CD8-positive, alpha-beta memory T cell (primary cell): ENCODE data around the gene CDKL2. TPM values are rescaled to one million over a fixed set of nuclear protein-coding genes. Genes with fewer than 3 reads are reported as not detected.
A peak's percentile ranks its signal among the peaks of the same experiment; 100 is the strongest.

Experiments
- CTCF ChIA-PET: fragments of 350-600 bp; sonication (Branson Sonifier 250); formaldehyde crosslinking; loops from one replicate; lab custom pipeline; 2021; ENCODE audit warnings: antibody characterized with exemption; lab: Charles Lee
- POLR2A ChIA-PET: fragments of 350-600 bp; sonication (Branson Sonifier 250); formaldehyde crosslinking; loops from one replicate; lab custom pipeline; 2021; ENCODE audit warnings: antibody characterized with exemption; lab: Charles Lee
- DNase-seq, 5 donors: peaks; one replicate each; pipeline versions ENCODE4 v3.0.0 to v3.0.0-alpha.2; 2020 to 2022; ENCODE audit warnings: mixed read lengths in 1 of 5
- H3K27ac ChIP-seq: one replicate; pipeline ENCODE4 v1.7.0; 2013; ENCODE audit warnings: low read depth, mild to moderate bottlenecking, low read length, moderate library complexity
- H3K27me3 ChIP-seq: 2 replicates; pipeline ENCODE4 v1.7.0; 2013; ENCODE audit warnings: low read length, mild to moderate bottlenecking; ENCODE audit not compliant: insufficient read depth, poor library complexity, severe bottlenecking
- H3K36me3 ChIP-seq: 2 replicates; pipeline ENCODE4 v1.7.0; 2013; ENCODE audit warnings: mild to moderate bottlenecking, low read length, moderate library complexity; ENCODE audit not compliant: insufficient read depth
- H3K4me1 ChIP-seq: 2 replicates; pipeline ENCODE4 v1.7.0; 2013; ENCODE audit warnings: mild to moderate bottlenecking, low read length, moderate library complexity; ENCODE audit not compliant: insufficient read depth
- H3K4me3 ChIP-seq: 2 replicates; pipeline ENCODE4 v1.7.0; 2013; ENCODE audit warnings: mild to moderate bottlenecking, low read length
- H3K9me3 ChIP-seq: 2 replicates; pipeline ENCODE4 v1.7.0; 2013; ENCODE audit warnings: mild to moderate bottlenecking, low read length
- H3K27ac Mint-ChIP-seq, 8 donors: one replicate each; pipeline ENCODE4 v1.8.0; 2020 to 2021; ENCODE audit warnings: mixed read lengths in 8 of 8, mild to moderate bottlenecking in 6 of 8, inconsistent platforms in 3 of 8, moderate library complexity in 3 of 8
- H3K27me3 Mint-ChIP-seq, 2 donors: one replicate each; pipeline ENCODE4 v1.8.0; 2020 to 2021; ENCODE audit warnings: mixed read lengths in 2 of 2, mild to moderate bottlenecking in 1 of 2, moderate library complexity in 1 of 2
- H3K36me3 Mint-ChIP-seq, 3 donors: one replicate each; pipeline ENCODE4 v1.8.0; 2020 to 2021; ENCODE audit warnings: mixed read lengths in 3 of 3, inconsistent platforms in 1 of 3, mild to moderate bottlenecking in 1 of 3
- H3K4me1 Mint-ChIP-seq, 3 donors: one replicate each; pipeline ENCODE4 v1.8.0; 2020 to 2021; ENCODE audit warnings: mixed read lengths in 3 of 3, inconsistent platforms in 1 of 3, mild to moderate bottlenecking in 1 of 3
- H3K4me3 Mint-ChIP-seq, 7 donors: one replicate each; pipeline ENCODE4 v1.8.0; 2020 to 2021; ENCODE audit warnings: mixed read lengths in 7 of 7, mild to moderate bottlenecking in 6 of 7, moderate library complexity in 4 of 7, inconsistent platforms in 2 of 7
- H3K9me3 Mint-ChIP-seq, 5 donors: one replicate each; pipeline ENCODE4 v1.8.0; 2020 to 2022; ENCODE audit warnings: mixed read lengths in 5 of 5, mild to moderate bottlenecking in 3 of 5, moderate library complexity in 2 of 5, inconsistent platforms in 1 of 5
- polyA plus RNA-seq: library from polyadenylated mRNA; unstranded; fragments of 300-500 nt; fragmentation: Illumina TruSeq; gene quantifications from one replicate; pipeline ENCODE4 v1.2.3, GENCODE V29; 2021
- total RNA-seq, 2 experiments: library from RNA; stranded (reverse); gene quantifications; one replicate each; pipeline ENCODE4 v1.2.3, GENCODE V29; 2021

CDKL2 gene
- total and polyA plus RNA-seq, 3 experiments from 2014 or later, result 0.27 to 0.47 (median 0.37) TPM

DNA sequence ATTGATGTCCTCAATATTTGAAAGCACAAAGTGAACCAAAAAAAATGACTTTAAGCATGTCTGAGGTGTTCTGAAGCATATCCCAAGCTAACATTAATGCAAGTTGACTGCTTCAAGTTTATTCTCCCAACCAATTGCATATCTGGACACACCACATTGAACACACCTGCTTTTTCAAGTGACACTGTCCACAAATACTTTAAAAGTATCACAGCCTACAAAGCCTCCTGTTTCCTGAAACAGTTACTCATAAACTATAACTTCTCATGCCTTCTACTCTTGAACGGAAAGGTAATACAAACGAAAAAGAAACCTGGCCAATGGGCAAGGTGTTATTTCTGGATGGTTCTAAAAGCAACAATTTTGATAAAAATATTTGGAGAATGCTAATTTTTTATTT lies 1.1 kb downstream of the CDKL2 start:
- Histone ChIP-seq H3K27me3 (no peaks in the 10 kb centered on the region), H3K4me1 (peaks cover 5% of the 10 kb centered on the region), H3K27ac (no peak overlapping the region), H3K4me3 (no peak overlapping the region), H3K9me3 (no peaks in the 10 kb centered on the region), H3K36me3 (no peaks in the 10 kb centered on the region)
- no peak for DNase-seq
- Mint-ChIP-seq H3K9me3 (no peaks in the 10 kb centered on the region), H3K36me3 (peaks cover 0 to 2% (median 0%) of the 10 kb centered on the region in 3 donors), H3K4me3 (peak overlapping the region; percentile 7 to 93 (median 47)), H3K4me1 (peaks cover 7 to 15% (median 8%) of the 10 kb centered on the region in 3 donors), H3K27ac (no peak overlapping the region), H3K27me3 (peaks cover 0 to 3% of the 10 kb centered on the region in 2 donors)
- POLR2A ChIA-PET, result interaction anchor here (1.5 kb wide), 1 partner anchor 44 kb away, joined by 8 read pairs; the partner anchor contains the start of gene G3BP2
- CTCF ChIA-PET, result interaction anchor here (0.9 kb wide), 1 partner anchor 31 kb away, joined by 3 read pairs; no protein-coding TSS in a partner anchor

DNA sequence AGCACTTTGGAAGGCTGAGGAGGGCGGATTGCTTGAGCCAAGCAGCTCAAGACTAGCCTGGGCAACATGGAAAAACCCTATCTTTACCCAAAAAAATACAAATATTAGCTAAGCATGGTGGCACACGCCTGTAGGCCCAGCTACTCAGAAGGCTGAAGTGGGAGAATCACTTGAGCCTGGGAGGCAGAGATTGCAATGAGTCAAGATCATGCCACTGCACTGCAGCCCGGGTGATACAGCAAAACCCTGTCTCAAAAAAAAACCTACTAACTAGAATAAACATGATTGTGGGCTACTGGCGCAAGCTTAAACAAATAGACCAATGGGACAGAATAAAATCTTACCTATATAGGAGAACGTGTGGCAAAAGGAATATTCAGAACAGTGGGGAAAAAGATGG lies 7.3 kb downstream of the CDKL2 start:
- H3K4me1 ChIP-seq, result no peaks in the 10 kb centered on the region
- Mint-ChIP-seq H3K27ac (no peak overlapping the region), H3K9me3 (no peaks in the 10 kb centered on the region), H3K36me3 (no peaks in the 10 kb centered on the region), H3K4me1 (no peaks in the 10 kb centered on the region), H3K4me3 (no peak overlapping the region), H3K27me3 (peaks cover 0 to 5% of the 10 kb centered on the region in 2 donors)
- H3K27ac ChIP-seq, result no peak overlapping the region
- H3K9me3 ChIP-seq, result no peaks in the 10 kb centered on the region
- ChIA-PET CTCF (no interaction called here), POLR2A (no interaction called here)
- no peak for DNase-seq
- no peak overlapping the region for H3K4me3 ChIP-seq
- H3K27me3 ChIP-seq, result no peaks in the 10 kb centered on the region
- H3K36me3 ChIP-seq, result no peaks in the 10 kb centered on the region

DNA sequence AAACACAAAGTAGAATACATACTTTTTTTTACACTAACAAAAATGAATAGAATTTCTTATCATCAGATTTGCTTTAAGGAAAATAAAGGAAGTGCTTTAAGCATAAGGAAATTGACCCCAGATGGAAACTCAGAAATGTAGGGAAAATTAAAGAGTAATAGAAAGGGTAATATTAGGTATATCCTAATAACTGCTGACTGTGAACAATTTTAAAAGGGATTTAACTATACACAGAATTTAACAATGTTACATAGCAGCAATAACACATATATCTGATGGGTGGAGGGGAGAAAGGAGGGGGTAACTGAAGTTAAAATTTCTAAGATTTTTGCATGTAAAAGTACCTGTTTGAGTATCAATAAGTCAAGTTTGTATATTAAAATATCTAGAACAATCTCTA lies 8.6 kb downstream of the CDKL2 start:
- no peaks in the 10 kb centered on the region for H3K9me3 Mint-ChIP-seq
- ChIA-PET POLR2A (no interaction called here), CTCF (no interaction called here)
- H3K27ac ChIP-seq, result no peak overlapping the region
- no peaks in the 10 kb centered on the region for H3K4me1 ChIP-seq
- H3K4me1 Mint-ChIP-seq, result no peaks in the 10 kb centered on the region
- no peak for DNase-seq
- no peak overlapping the region for H3K4me3 Mint-ChIP-seq
- H3K4me3 ChIP-seq, result no peak overlapping the region
- H3K9me3 ChIP-seq, result no peaks in the 10 kb centered on the region
- no peaks in the 10 kb centered on the region for H3K27me3 ChIP-seq
- H3K27ac Mint-ChIP-seq, result no peak overlapping the region
- H3K36me3 Mint-ChIP-seq, result no peaks in the 10 kb centered on the region
- H3K27me3 Mint-ChIP-seq, result peaks cover 0 to 2% of the 10 kb centered on the region in 2 donors
- H3K36me3 ChIP-seq, result no peaks in the 10 kb centered on the region

DNA sequence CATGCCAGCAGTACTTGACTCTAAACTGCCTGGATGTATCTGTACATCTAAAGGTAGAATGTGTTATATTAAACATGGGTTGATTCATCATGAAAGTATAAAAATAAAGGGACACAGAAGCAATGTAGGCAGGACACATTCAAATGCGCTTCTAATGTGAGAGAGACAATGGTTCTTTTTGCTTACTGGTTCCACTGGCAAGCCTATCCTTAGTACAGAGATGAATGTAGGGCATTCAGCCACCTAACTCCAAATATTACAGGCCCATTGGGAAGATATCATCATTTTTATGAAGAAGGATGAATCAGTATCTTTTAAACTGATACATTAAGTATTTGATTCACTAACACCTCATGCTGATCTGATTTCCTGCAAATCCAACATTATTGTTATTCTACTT lies 18.0 kb downstream of the CDKL2 start:
- POLR2A ChIA-PET, result no interaction called here
- H3K4me1 Mint-ChIP-seq, result no peaks in the 10 kb centered on the region

DNA sequence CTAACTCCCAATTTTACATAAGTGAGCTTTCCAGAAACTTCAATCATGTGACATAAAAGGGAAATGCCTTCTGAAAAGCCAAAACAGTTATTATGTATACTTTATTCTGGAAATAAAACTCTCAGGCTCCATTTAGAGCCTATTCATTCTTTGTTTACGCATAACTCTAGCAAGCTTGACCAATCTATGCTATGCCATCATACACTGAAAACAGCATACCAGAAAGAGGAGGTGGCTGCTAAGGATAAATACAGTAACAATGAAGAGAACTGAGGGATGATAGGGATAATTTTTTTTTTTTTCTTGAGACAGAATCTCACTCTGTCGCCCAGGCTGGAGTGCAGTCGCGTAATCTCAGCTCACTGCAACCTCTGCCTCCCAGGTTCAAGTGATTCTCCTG lies 24.4 kb downstream of the CDKL2 start:
- H3K36me3 ChIP-seq, result no peaks in the 10 kb centered on the region
- no peak overlapping the region for H3K27ac ChIP-seq
- Mint-ChIP-seq H3K27ac (no peak overlapping the region), H3K36me3 (peaks cover 0 to under 1% (median 0%) of the 10 kb centered on the region in 3 donors), H3K9me3 (no peaks in the 10 kb centered on the region), H3K4me1 (no peaks in the 10 kb centered on the region), H3K27me3 (no peaks in the 10 kb centered on the region), H3K4me3 (no peak overlapping the region)
- H3K27me3 ChIP-seq, result no peaks in the 10 kb centered on the region
- DNase-seq, result no peak
- no peaks in the 10 kb centered on the region for H3K9me3 ChIP-seq
- H3K4me1 ChIP-seq, result no peaks in the 10 kb centered on the region
- CTCF ChIA-PET, result interaction anchor here (1.5 kb wide), 1 partner anchor 118 kb away, joined by 3 read pairs; the partner anchor contains the start of gene USO1
- H3K4me3 ChIP-seq, result no peak overlapping the region
- POLR2A ChIA-PET, result interaction anchor here (0.7 kb wide), 1 partner anchor 763 kb away, joined by 5 read pairs; no protein-coding TSS in a partner anchor

More for the DNA sequence above, 18.0 kb downstream of the CDKL2 start:
- Histone ChIP-seq H3K27ac (no peak overlapping the region), H3K4me1 (no peaks in the 10 kb centered on the region), H3K36me3 (no peaks in the 10 kb centered on the region), H3K4me3 (no peak overlapping the region), H3K9me3 (no peaks in the 10 kb centered on the region), H3K27me3 (no peaks in the 10 kb centered on the region)
- no peaks in the 10 kb centered on the region for H3K9me3 Mint-ChIP-seq
- peaks cover 0 to 1% (median 0%) of the 10 kb centered on the region in 3 donors for H3K36me3 Mint-ChIP-seq
- no peak overlapping the region for H3K27ac Mint-ChIP-seq
- H3K27me3 Mint-ChIP-seq, result no peaks in the 10 kb centered on the region
- H3K4me3 Mint-ChIP-seq, result no peak overlapping the region
- CTCF ChIA-PET, result no interaction called here
- no peak for DNase-seq

DNA sequence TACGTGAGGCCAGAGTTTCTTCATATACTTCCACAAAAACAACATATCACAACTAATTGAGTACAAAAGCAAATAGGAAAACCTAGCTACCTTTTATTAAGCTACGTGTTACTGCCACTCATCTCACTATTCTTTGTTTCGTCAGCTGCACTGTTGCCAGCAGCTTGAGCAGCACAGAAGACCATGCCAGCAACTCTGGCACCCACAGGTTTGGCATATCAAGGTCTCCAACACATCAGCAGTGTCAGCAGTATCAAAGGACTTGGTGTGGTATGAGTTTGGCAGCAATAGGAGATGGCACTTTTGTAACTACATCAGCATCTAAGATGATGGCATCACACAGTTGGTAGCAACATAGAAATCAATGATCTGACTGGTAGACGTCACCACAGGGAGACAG lies 30.7 kb downstream of the CDKL2 start:
- Histone ChIP-seq H3K27me3 (no peaks in the 10 kb centered on the region), H3K36me3 (no peaks in the 10 kb centered on the region), H3K9me3 (no peaks in the 10 kb centered on the region), H3K4me1 (no peaks in the 10 kb centered on the region), H3K27ac (no peak overlapping the region), H3K4me3 (no peak overlapping the region)
- H3K27me3 Mint-ChIP-seq, result no peaks in the 10 kb centered on the region
- POLR2A ChIA-PET, result no interaction called here
- H3K9me3 Mint-ChIP-seq, result no peaks in the 10 kb centered on the region
- H3K4me1 Mint-ChIP-seq, result peaks cover 0 to 5% (median 2%) of the 10 kb centered on the region in 3 donors
- peak overlapping the region in 1 of 7 donors; percentile 34 for H3K4me3 Mint-ChIP-seq
- H3K27ac Mint-ChIP-seq, result peak overlapping the region in 1 of 8 donors; percentile 4
- no peaks in the 10 kb centered on the region for H3K36me3 Mint-ChIP-seq
- CTCF ChIA-PET, result no interaction called here
- DNase-seq, result no peak

DNA sequence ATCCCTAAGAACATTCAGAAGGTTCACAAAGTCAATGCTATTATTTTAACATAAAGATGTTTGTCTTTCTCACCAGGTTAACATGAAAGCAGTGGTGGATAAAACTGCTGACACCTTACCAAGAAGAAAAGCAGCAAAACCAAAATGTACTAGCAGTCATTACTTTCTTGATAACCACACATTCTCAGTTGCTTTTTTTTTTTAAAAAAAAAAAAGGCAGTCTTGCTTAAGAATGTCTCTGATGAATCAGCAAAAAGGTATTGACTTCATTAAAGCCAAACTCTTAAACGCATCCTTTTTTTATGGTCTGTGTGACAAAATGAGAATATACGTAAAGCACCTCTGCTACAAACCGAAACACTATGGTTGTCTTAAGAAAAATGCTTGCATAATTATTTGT lies 31.9 kb downstream of the CDKL2 start:
- CTCF ChIA-PET, result no interaction called here
- Mint-ChIP-seq H3K27me3 (no peaks in the 10 kb centered on the region), H3K36me3 (no peaks in the 10 kb centered on the region), H3K27ac (no peak overlapping the region), H3K4me1 (peaks cover 0 to 5% (median 2%) of the 10 kb centered on the region in 3 donors), H3K9me3 (no peaks in the 10 kb centered on the region), H3K4me3 (no peak overlapping the region)
- Histone ChIP-seq H3K4me3 (no peak overlapping the region), H3K27me3 (no peaks in the 10 kb centered on the region), H3K4me1 (no peaks in the 10 kb centered on the region), H3K9me3 (no peaks in the 10 kb centered on the region), H3K36me3 (no peaks in the 10 kb centered on the region), H3K27ac (no peak overlapping the region)
- no peak for DNase-seq
- POLR2A ChIA-PET, result no interaction called here

DNA sequence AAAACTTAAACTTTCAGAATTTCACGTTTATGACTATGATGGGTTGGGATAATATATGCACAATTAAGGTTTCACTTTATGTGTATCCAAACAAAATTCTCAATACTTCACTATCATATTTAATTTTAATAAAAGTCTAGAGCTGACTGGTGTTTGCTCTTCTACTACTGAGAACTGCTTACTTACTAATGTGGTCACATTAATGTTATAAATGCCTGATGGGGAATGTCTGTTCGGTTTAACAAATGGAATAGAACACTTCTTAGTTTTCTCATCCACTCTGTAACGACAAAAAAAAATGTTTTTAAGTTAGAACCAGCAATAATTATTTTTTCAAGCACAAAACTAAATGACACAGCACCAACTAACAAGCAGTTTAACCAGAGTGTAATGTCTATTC lies 34.3 kb downstream of the CDKL2 start:
- no peaks in the 10 kb centered on the region for H3K27me3 Mint-ChIP-seq
- Histone ChIP-seq H3K27ac (no peak overlapping the region), H3K36me3 (no peaks in the 10 kb centered on the region), H3K4me1 (no peaks in the 10 kb centered on the region), H3K4me3 (no peak overlapping the region), H3K27me3 (no peaks in the 10 kb centered on the region), H3K9me3 (no peaks in the 10 kb centered on the region)
- DNase-seq, result no peak
- ChIA-PET CTCF (no interaction called here), POLR2A (no interaction called here)
- H3K36me3 Mint-ChIP-seq, result no peaks in the 10 kb centered on the region
- H3K4me3 Mint-ChIP-seq, result no peak overlapping the region
- peak overlapping the region in 1 of 8 donors; percentile 25 for H3K27ac Mint-ChIP-seq
- no peaks in the 10 kb centered on the region for H3K9me3 Mint-ChIP-seq
- peaks cover 0 to 5% (median 2%) of the 10 kb centered on the region in 3 donors for H3K4me1 Mint-ChIP-seq
